GM18502 (cell line): Measurements from ENCODE around the gene SMIM21.

Experiments
- ATAC-seq: cut with Tn5 transposase; IDR thresholded peaks from one replicate; pipeline ENCODE4 v1.9.1; 2021; ENCODE audit warnings: mild to moderate bottlenecking; ENCODE audit not compliant: unreplicated experiment, poor library complexity

The SMIM21 gene

GRCh38 chr18:75427603-75428002 lies at the start of gene SMIM21:
Gene SMIM21 (minus strand): TSS chr18:75427703. CDS start chr18:75427563, 140 bp downstream.
- no peak for ATAC-seq

GRCh38 chr18:75475228-75475627 lies 47.7 kb upstream of the SMIM21 start:
- no peak for ATAC-seq

GRCh38 chr18:75474332-75474731 lies 46.8 kb upstream of the SMIM21 start:
- no peak for ATAC-seq

GRCh38 chr18:75473316-75473715 lies 45.8 kb upstream of the SMIM21 start:
- no peak for ATAC-seq

GRCh38 chr18:75472906-75473305 lies 45.4 kb upstream of the SMIM21 start:
- no peak for ATAC-seq

- no peak for ATAC-seq
Measured at GRCh38 chr18:75472396-75472795, 44.9 kb upstream of the SMIM21 start.

- no peak for ATAC-seq
Measured at GRCh38 chr18:75471850-75472249, 44.3 kb upstream of the SMIM21 start.

- no peak for ATAC-seq
Measured at GRCh38 chr18:75467851-75468250, 40.3 kb upstream of the SMIM21 start.

GRCh38 chr18:75467281-75467795 lies 39.8 kb upstream of the SMIM21 start:
- no peak for ATAC-seq

- ATAC-seq: no peak
Measured at GRCh38 chr18:75464356-75464755, 36.9 kb upstream of the SMIM21 start.

- ATAC-seq: no peak
Measured at GRCh38 chr18:75462178-75462832, 34.8 kb upstream of the SMIM21 start.

- ATAC-seq: no peak
Measured at GRCh38 chr18:75456199-75456631, 28.7 kb upstream of the SMIM21 start.

- ATAC-seq: no peak
Measured at GRCh38 chr18:75455249-75456198, 28.0 kb upstream of the SMIM21 start.

GRCh38 chr18:75454022-75454795 lies 26.7 kb upstream of the SMIM21 start:
- ATAC-seq: no peak

GRCh38 chr18:75450906-75451305 lies 23.4 kb upstream of the SMIM21 start:
- no peak for ATAC-seq

GRCh38 chr18:75441896-75442295 lies 14.4 kb upstream of the SMIM21 start:
- ATAC-seq: no peak

GRCh38 chr18:75439348-75439747 lies 11.8 kb upstream of the SMIM21 start:
- no peak for ATAC-seq

- ATAC-seq: no peak
Measured at GRCh38 chr18:75438891-75439290, 11.4 kb upstream of the SMIM21 start.

- ATAC-seq: no peak
Measured at GRCh38 chr18:75437979-75438378, 10.5 kb upstream of the SMIM21 start.

- ATAC-seq: no peak
Measured at GRCh38 chr18:75433098-75433497, 5.6 kb upstream of the SMIM21 start.
